Measurements from ENCODE around the gene TGM6.

Gene TGM6

GRCh38 chr20:2380601-2381000, at the start of gene TGM6:
TGM6 (plus strand) TSS chr20:2380901; CDS start chr20:2380969, 68 bp downstream.
- DNase-seq = no peak

DNA sequence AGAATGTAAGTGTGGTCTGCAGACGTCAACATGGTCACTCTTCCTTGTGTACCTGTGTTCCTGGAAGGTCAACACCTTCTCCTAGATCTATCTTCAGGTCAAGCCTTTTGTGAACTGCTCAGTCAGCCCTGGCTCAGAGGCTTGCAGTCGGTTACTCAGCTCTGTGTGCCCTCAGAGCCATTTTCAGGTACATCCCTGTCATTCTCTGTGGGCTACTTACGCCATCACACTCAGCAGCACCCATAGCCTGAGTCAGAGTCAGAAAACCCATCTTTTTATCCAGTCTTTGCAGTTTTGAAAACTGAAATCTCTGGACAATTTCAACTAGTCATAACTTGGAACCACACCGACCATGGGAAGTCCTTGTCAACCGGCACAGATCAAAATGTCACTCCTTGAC, 49.6 kb upstream of the TGM6 start:
- no peak for DNase-seq

DNA sequence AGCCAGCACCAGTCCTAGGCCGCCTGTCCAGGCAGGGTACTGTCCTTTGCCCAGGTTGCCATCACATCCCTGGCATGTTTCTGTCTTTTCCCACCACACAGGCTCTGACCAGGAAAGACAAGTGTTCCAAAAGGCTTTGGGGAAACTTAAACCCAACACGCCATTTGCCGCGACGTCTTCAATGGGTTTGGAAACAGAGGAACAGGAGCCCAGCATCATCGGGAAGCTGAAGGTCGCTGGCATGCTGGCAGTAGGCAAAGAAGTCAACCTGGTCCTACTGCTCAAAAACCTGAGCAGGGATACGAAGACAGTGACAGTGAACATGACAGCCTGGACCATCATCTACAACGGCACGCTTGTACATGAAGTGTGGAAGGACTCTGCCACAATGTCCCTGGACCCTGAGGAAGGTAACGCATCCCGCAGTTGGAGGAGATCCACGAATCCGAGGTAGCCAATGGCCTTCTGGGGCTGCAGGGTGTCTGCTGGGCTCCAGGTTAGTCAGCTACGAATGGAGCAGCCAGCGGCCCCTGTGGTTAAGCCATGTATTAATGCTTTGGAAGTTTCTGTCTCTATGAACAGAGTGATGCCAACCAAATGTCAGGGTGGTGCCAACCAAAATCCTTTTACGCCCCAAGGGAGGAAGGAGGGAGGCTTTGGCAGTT, 48.7 kb upstream of the TGM6 start:
- DNase-seq = no peak

DNA sequence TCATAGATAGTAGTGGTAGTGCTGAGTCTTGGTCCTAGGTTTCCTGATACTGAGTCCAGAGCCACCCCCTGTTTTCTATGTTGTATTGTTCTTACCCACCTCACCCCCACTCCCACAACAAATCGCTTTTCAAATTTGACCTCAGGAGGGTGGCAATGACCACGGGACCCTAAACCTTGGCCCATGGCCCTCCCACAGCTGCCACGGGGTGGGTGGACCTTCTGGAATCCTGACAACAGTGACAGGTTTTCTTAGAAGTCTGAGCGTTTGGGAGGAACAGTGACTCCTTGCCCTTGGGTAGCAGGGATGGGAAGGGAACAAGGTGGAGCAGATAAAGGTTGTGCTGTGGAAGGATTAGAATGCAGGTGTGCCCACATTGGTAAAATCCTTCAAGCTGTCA, 48.0 kb upstream of the TGM6 start:
- no peak for DNase-seq

DNA sequence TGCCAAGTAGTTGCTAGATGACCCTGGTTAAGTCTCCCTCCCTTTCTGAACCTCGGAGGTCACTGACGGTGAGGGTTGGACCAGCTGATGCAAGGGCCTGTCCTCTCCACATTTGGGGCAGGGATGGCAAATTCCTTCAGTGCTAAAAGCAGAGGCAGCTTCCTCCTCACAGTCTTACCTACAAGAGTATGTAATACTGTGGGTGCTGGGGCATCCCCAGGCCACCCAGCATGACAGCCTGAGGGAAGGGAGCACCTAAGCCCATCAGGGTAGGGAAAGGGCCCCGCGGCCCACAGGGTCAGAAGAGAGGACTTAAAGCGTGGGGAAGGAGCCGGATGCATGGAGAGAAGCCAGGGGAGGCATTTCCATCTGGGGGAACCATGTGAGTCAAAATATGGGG, 46.9 kb upstream of the TGM6 start:
- no peak for DNase-seq

- no peak for DNase-seq
Measured at GRCh38 chr20:2335096-2335870, 45.4 kb upstream of the TGM6 start.

GRCh38 chr20:2336471-2336870, 44.2 kb upstream of the TGM6 start:
- no peak for DNase-seq

DNA sequence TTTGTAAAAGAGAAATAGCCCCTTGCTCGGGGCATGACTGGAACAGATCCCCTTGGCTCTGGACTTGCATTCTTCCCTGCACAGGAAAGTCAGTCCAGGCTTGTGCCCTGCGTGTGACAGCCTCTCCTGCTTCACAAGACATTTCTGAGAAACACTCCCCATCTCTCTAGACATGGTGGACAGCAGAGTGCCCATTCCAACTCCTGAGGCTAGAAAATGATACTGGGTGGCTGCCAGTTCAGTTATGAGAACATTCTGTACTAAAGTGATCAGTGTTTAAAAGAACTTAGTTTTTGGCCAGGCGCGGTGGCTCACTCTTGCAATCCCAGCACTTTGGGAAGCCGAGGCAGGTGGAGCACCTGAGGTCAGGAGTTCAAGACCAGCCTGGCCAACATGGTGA, 43.6 kb upstream of the TGM6 start:
- no peak for DNase-seq

- no peak for DNase-seq
Measured at GRCh38 chr20:2338411-2339066, 42.2 kb upstream of the TGM6 start.

GRCh38 chr20:2340136-2340535, 40.6 kb upstream of the TGM6 start:
- DNase-seq = no peak

GRCh38 chr20:2340823-2341222, 39.9 kb upstream of the TGM6 start:
- DNase-seq = no peak

DNA sequence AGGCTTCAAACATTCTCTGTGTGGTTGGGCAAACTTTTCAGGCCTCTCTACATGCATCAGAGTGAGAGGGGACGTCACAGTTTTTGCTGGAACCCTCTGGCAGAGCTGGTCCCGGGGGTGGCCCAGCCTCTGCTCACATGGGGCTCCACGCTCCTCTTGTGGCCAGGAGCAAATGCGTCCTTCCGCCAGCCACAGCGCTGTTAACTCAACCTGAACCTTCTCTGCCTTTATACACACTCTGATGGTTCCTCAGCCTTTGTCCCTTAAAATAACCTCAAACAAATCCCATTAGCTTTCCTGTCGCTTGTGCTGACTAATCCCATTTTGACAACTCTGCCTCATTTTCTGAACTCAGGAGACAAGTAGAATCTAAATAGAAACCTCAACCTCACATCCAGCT, 39.4 kb upstream of the TGM6 start:
- DNase-seq = no peak

DNA sequence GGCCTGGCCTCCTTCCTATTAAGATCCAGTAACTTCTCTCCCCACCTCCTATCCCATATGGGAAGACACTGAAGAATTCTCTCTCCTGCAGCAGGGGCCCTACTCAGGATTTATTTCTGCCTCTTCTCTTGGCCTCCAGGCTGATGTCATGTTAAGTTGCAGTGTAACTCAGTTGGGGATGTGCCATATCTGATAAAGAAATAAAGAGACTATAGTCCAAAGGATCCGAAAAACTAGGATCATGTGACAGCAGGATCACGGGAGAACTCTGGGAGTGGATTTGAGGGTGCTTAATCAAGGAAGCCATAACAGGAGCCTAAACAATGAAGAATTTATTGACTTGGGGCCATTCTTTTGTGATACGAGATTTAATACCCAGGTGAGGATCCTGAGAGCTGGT, 38.5 kb upstream of the TGM6 start:
- DNase-seq = no peak

DNA sequence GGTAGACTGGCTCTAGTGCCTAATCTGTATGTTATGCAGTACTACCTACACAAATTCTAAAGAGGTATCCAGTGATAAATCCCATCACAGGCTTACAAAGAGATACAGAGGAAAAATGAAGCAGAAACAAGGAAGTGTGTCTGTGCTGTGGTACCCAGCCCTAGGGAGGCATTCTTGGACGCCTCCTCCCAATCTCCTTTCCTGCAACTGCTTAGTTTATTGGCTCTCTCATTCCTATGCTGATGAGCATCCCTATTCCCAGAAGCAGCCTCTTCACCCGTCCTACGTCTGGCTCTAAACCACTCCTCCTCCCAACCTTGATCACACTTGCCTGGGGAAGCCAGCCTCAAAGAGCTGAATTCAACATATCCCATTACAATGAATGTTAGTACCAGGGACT, 34.5 kb upstream of the TGM6 start:
- no peak for DNase-seq

DNA sequence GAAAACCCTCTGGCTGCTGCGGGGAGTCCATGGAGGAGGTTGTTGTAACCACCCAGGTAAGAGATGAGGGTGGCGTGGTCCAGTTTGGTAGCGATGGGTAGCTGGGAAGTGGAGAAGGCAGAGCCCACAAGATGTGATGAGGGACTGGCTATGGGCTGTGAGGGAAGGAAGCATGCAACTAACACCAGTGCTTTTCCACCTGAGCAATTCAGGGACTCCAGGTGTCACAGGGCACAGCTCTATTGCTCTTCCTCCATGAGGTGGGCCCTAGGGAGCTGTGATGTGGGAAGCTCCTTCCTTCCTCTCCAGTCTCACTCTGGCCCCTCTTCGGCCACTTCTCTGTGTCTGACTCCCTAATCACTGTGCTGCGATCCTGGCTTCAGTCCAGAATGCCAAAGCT, 32.4 kb upstream of the TGM6 start:
- DNase-seq = no peak

- no peak for DNase-seq
Measured at GRCh38 chr20:2349801-2350200, 30.9 kb upstream of the TGM6 start.

DNA sequence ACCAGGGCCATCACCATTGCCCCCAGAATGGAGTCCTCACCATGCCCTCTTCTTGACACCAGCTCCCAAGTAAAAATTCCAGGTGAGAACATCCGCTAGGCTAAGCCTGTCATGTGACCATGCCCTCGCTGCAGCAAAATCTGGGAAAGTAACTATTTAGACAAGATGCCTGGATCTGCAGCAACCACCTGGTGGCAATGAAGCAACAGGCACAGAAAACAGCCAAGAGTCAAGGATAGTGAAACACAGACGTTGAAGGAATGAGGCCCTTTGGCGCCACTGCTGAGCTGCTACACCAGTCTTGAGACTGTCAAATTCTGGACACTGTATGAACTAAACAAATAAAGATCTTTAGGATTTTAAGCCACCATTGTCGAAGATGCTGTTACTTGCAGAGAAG, 30.1 kb upstream of the TGM6 start:
- no peak for DNase-seq

DNA sequence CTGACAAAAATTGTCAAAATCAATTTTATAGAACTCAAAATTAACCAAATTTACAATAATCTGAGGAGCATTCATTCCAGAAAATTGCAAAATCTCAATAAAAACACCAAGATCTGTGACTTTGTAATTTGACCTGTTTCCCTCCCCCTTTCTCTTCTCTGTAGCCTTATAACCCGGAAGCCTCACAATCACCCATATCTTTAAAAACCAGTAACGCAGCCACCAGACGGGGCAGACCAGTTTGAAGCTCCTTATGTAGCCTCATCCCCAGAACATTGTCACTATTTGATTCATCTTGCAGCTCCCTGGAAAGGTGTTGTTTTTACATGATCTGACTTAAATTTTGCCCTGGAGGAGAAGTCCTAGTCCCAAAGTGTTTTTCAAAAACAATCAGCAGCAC, 27.5 kb upstream of the TGM6 start:
- DNase-seq = no peak

DNA sequence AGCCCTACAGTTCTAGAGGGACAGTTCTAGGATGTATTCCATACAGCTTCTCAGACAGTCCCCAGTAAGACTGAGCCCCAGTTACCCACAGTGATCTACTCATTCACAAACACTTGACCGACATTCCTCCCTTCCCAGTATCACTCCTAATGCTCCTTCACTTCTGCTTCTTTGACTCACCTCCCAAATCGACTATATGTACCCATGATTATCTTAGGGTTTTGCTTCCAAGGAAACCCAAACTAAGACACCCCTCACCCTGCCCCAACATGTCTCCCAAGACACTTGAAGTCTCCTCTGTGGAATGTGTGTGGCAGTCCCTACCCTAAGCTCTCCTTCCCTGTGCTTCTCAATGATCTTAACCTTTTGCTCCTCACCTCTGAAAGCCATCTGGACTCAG, 23.6 kb upstream of the TGM6 start:
- DNase-seq = no peak

DNA sequence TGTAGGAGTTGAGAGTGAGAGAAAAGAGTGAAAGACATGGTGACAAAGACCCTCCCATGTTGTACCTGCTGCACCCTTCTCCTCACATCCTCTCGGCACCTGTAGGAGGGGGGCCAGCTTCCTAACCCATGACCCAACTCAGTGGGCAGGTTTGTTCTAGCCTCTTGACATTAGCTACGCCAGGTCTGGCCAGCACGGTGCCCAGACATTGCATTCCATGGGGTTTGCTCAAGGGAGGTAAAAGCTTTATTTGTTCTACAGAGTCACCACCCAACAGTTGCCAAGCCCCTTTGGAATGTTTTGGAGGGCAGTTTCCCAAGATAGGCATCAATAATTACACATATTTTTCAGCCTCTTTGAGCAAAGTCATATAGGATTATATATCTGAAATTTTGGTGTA, 22.7 kb upstream of the TGM6 start:
- DNase-seq = no peak

DNA sequence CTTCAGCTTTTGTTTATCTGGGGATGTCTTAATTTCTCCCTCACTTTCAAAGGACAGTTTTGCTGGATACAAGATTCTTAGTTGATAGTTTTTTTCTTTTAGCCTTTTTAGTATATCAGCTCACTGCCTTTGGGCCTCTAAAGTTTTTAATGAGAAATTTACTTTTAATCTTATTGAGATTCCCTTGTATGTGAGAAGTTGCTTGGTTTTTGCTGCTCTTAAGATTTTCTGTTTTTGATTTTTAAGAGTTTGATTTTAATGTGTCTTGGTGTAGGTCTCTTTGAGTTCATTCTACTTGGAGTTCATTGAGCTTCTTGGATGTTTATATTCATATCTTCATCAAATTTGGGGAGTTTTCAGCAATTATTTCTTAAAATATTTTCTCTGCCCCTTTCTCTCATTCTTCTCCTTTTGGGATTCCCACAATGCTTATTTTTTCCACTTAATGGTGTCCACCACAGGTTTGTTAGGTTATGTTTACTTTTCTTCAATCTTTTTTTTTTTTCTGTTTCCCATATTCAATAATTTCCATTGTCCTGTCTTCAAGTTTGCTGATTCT, 19.6 kb upstream of the TGM6 start:
- DNase-seq = no peak

DNA sequence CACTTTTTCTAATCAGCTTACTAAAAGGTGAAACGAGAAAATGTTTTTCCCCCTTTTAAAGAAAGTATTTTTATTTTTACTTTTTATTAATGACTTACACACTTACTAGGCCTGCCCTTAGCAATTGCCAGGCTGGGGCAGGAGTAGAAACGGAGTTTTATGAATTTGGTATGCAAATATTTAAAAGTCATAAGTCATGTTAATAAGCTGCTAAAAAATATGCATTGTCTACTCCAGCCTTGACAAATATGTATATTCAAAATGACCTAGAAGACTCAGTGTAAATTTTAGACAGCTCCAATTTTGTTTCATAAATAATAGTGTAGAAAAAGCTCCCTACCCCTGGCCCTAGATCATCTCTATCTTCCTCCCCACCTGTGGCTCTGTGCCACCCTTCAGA, 17.5 kb upstream of the TGM6 start:
- no peak for DNase-seq

GRCh38 chr20:2363587-2363986, 17.1 kb upstream of the TGM6 start:
- DNase-seq = no peak

DNA sequence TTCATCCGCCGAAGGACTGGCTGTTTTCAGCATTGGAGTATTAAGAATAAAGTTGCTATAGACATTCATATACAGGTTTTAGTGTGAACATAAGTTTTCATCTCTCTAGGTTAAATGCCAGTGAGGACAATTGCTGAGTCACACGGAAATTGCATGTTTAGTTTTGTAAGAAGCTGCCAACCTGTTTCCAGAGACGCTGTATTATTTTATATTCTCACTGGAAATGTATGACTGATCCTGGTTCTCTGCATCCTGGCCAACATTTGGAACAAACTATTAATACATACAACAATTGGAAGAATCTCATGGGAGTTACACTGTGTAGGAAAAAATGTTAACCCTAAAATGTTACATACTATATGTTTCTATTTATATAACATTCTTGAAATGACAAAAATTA, 16.7 kb upstream of the TGM6 start:
- DNase-seq = no peak

Data from NCI-H446 (cell line).